Upper lobe of left lung (tissue), 6 donors: ENCODE measurements around the gene DSP. TPM values are rescaled to one million over a fixed set of nuclear protein-coding genes. Genes with fewer than 3 reads are reported as not detected.

Source experiments
- ATAC-seq, 2 donors: fragments of 200-7000 bp; cut with Tn5 transposase; one replicate each; pipeline ENCODE4 v1.9.1; 2022; ENCODE audit warnings: mild to moderate bottlenecking in 2 of 2, moderate library complexity in 2 of 2; ENCODE audit not compliant: low FRiP score in 2 of 2
- DNase-seq, 2 donors: peaks; one replicate each; pipeline ENCODE4 v3.0.0-alpha.2; 2019 to 2020
- H3K27ac ChIP-seq, 4 donors: fragments of 200-600 bp; sonication (generic); one replicate each; pipeline ENCODE4 v1.5.1; 2016 to 2019
- H3K27me3 ChIP-seq, 4 donors: fragments of 200-600 bp; sonication (generic); one replicate each; pipeline ENCODE4 v1.5.1; 2017 to 2019
- H3K36me3 ChIP-seq, 4 donors: fragments of 200-600 bp; sonication (generic); one replicate each; pipeline ENCODE4 v1.5.1; 2016 to 2019
- H3K4me1 ChIP-seq, 4 donors: fragments of 200-600 bp; sonication (generic); one replicate each; pipeline ENCODE4 v1.5.1; 2018 to 2019
- H3K4me3 ChIP-seq, 4 donors: fragments of 200-600 bp; sonication (generic); one replicate each; pipeline ENCODE4 v1.5.1; 2017 to 2019; ENCODE audit warnings: mild to moderate bottlenecking in 2 of 4, moderate library complexity in 1 of 4
- H3K9me3 ChIP-seq, 4 donors: fragments of 200-600 bp; sonication (generic); one replicate each; pipeline ENCODE4 v1.5.1; 2018 to 2019
- EP300 ChIP-seq, 4 donors: sonication (generic); formaldehyde crosslinking; IDR thresholded peaks; one replicate each; pipeline ENCODE4 v1.5.1; 2017; ENCODE audit warnings: antibody characterized with exemption in 4 of 4, control low read depth in 2 of 4
- POLR2A ChIP-seq, 4 donors: fragments of 450-650 bp; IDR thresholded peaks; one replicate each; pipeline ENCODE4 v1.5.1; 2016 to 2017; ENCODE audit warnings: antibody characterized with exemption in 4 of 4, mild to moderate bottlenecking in 2 of 4
- POLR2AphosphoS5 ChIP-seq, 2 donors: sonication (generic); formaldehyde crosslinking; IDR thresholded peaks; one replicate each; pipeline ENCODE4 v1.5.1; 2017; ENCODE audit warnings: antibody characterized with exemption in 2 of 2
- WGBS, 2 donors: methylation state at CpG; one replicate each; pipeline ENCODE4 v1.1.5; 2017 to 2018; 5-methylcytosine and 5-hydroxymethylcytosine counted together
- total RNA-seq, 6 donors: library from RNA; depleted of rRNA in 4 of 6; stranded (reverse); fragments of >200 nt in 4 of 6; gene quantifications; one replicate each; pipeline versions ENCODE4 v1.1.0 to v1.2.1, GENCODE V29; 2016 to 2021
- TF ChIP-seq, protein P1 (sequence below), 6 experiments: fragments of 450-650 bp in 4 of 6; fragments of 200-600 bp in 2 of 6; sonication (generic) in 2 of 6; IDR thresholded peaks; one replicate each; pipeline ENCODE4 v1.5.1; 2016 to 2019; ENCODE audit warnings: antibody characterized with exemption in 6 of 6
- donor health status: DM: no; HTN: no; CAD: no; lungs with moderate emphysema.
- donor health status: DM: no; HTN: yes; CAD: no; lungs with severe emphysema.

The DSP gene
- total RNA-seq, 6 donors from 2014 or later, result 6.3 to 88.2 (median 29.0) TPM

GRCh38 chr6:7500752-7501282, 40.7 kb upstream of the DSP start:
- TF ChIP-seq POLR2A (IDR thresholded peaks at IDR 0.05) (no peak), POLR2AphosphoS5 (IDR thresholded peaks at IDR 0.05) (no peak), EP300 (IDR thresholded peaks at IDR 0.05) (no peak)
- TF ChIP-seq, protein P1, sequence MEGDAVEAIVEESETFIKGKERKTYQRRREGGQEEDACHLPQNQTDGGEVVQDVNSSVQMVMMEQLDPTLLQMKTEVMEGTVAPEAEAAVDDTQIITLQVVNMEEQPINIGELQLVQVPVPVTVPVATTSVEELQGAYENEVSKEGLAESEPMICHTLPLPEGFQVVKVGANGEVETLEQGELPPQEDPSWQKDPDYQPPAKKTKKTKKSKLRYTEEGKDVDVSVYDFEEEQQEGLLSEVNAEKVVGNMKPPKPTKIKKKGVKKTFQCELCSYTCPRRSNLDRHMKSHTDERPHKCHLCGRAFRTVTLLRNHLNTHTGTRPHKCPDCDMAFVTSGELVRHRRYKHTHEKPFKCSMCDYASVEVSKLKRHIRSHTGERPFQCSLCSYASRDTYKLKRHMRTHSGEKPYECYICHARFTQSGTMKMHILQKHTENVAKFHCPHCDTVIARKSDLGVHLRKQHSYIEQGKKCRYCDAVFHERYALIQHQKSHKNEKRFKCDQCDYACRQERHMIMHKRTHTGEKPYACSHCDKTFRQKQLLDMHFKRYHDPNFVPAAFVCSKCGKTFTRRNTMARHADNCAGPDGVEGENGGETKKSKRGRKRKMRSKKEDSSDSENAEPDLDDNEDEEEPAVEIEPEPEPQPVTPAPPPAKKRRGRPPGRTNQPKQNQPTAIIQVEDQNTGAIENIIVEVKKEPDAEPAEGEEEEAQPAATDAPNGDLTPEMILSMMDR (IDR thresholded peaks at IDR 0.05), result no peak
- no peak for DNase-seq
- no peaks in the 10 kb centered on the region for H3K9me3 ChIP-seq
- H3K36me3 ChIP-seq, result no peaks in the 10 kb centered on the region
- peaks cover 0 to 10% (median 0%) of the 10 kb centered on the region in 4 donors for H3K4me1 ChIP-seq
- H3K27me3 ChIP-seq, result no peaks in the 10 kb centered on the region
- no peak overlapping the region for H3K27ac ChIP-seq
- WGBS, 2 donors, result 90 to 91% methylated on average over 10 of the region's 10 CpGs
- H3K4me3 ChIP-seq, result no peak overlapping the region
- ATAC-seq, result no peak

DNA sequence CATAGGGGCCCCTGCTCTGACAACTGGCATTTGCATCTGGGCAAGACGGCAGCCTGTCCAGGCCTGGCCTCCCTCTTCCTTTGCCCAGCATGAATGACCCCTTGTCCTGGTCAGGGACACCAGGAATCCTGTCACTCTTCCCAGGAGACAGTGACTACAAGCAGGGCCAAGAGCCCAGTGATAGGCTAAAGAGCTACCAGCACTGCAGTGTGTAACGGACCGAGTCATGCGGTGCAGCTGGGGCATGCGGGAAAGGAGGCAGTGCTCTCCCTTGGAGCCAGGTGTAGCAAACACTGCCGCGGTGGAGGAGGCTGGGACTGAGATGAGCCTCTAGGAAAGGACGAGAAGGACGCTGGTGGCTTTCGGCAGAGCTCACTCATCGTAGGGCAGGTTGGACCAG, 38.7 kb upstream of the DSP start:
- no peak for ATAC-seq
- TF ChIP-seq POLR2A (IDR thresholded peaks at IDR 0.05), result no peak
- TF ChIP-seq EP300 (IDR thresholded peaks at IDR 0.05), result no peak
- TF ChIP-seq, protein P1 (IDR thresholded peaks at IDR 0.05), result no peak
- no peak for TF ChIP-seq POLR2AphosphoS5 (IDR thresholded peaks at IDR 0.05)
- Histone ChIP-seq H3K27ac (no peak overlapping the region), H3K36me3 (no peaks in the 10 kb centered on the region), H3K27me3 (no peaks in the 10 kb centered on the region), H3K9me3 (no peaks in the 10 kb centered on the region), H3K4me1 (peaks cover 0 to 11% (median 0%) of the 10 kb centered on the region in 4 donors), H3K4me3 (no peak overlapping the region)
- WGBS, 2 donors, result 87 to 90% methylated on average over 11 of the region's 11 CpGs
- no peak for DNase-seq

DNA sequence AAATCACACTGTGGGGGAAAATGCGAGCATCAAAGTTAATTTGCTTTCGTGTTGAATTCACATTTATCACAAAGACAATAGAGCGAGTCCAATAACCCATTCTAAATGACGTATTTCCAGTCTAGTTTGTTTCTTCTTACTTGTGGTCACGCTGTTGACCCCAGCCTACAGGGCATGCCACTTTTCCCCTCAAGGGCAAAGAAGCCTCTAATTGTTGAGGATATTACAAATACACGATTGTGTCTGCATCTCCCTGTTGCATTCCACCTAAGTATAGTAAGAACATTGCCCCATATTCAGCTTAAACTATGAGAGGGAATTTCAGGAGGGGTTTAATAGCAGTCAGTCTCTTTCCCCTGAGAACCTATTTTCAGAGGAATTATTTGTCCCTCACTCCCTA, 37.4 kb upstream of the DSP start:
- ATAC-seq (no peak), DNase-seq (no peak)
- Histone ChIP-seq H3K4me3 (no peak overlapping the region), H3K27ac (no peak overlapping the region), H3K36me3 (no peaks in the 10 kb centered on the region), H3K9me3 (no peaks in the 10 kb centered on the region), H3K4me1 (peaks cover 0 to 11% (median 0%) of the 10 kb centered on the region in 4 donors), H3K27me3 (no peaks in the 10 kb centered on the region)
- WGBS, 2 donors, result 69 to 86% methylated on average over 6 of the region's 6 CpGs
- TF ChIP-seq POLR2AphosphoS5 (IDR thresholded peaks at IDR 0.05), result no peak
- TF ChIP-seq, protein P1 (IDR thresholded peaks at IDR 0.05), result no peak
- no peak for TF ChIP-seq EP300 (IDR thresholded peaks at IDR 0.05)
- TF ChIP-seq POLR2A (IDR thresholded peaks at IDR 0.05), result no peak

DNA sequence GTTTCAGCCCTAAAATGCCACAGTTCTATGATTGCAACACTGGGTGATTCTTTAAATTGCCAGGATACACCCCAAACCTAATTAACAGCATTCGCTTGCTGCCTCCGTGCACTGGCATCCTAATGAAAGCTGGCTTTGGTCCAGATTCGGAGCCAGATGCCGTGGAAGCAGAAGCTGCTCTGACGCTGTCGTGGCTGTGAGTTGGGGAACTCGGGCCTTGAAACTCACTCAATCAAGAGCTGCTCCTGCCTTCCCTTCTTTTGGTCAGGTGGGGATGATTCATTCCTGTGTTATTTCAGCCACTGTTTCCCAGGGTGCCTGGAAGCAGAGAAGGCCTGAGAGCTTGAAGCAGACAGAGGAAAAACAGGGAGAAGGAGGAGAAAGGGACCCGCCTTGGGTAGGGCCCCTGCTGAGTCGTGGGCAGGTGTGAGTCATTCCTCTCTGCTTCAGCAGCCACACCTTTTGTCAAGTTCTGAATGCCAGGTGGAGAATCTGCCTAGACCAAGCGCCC, 36.2 kb upstream of the DSP start:
- no peak overlapping the region for H3K4me3 ChIP-seq
- no peaks in the 10 kb centered on the region for H3K27me3 ChIP-seq
- no peak overlapping the region for H3K27ac ChIP-seq
- ATAC-seq (peak in 1 of 2 donors; percentile 78), DNase-seq (peak in 1 of 2 donors; percentile 62)
- H3K9me3 ChIP-seq, result no peaks in the 10 kb centered on the region
- peaks cover 0 to 11% (median 0%) of the 10 kb centered on the region in 4 donors for H3K4me1 ChIP-seq
- TF ChIP-seq EP300 (IDR thresholded peaks at IDR 0.05) (no peak), POLR2A (IDR thresholded peaks at IDR 0.05) (no peak), POLR2AphosphoS5 (IDR thresholded peaks at IDR 0.05) (no peak)
- TF ChIP-seq, protein P1 (IDR thresholded peaks at IDR 0.05), result no peak
- 34 to 35% methylated on average over 10 of the region's 10 CpGs for WGBS, 2 donors
- no peaks in the 10 kb centered on the region for H3K36me3 ChIP-seq

GRCh38 chr6:7507600-7507999, 33.9 kb upstream of the DSP start:
- no peaks in the 10 kb centered on the region for H3K9me3 ChIP-seq
- DNase-seq (no peak), ATAC-seq (no peak)
- no peak overlapping the region for H3K4me3 ChIP-seq
- H3K27me3 ChIP-seq, result no peaks in the 10 kb centered on the region
- 91 to 92% methylated on average over 6 of the region's 6 CpGs for WGBS, 2 donors
- peaks cover 0 to 11% (median 0%) of the 10 kb centered on the region in 4 donors for H3K4me1 ChIP-seq
- TF ChIP-seq EP300 (IDR thresholded peaks at IDR 0.05) (no peak), POLR2AphosphoS5 (IDR thresholded peaks at IDR 0.05) (no peak)
- H3K36me3 ChIP-seq, result no peaks in the 10 kb centered on the region
- H3K27ac ChIP-seq, result no peak overlapping the region
